Astrocyte (in vitro differentiated cells and primary cell): ENCODE data around the gene PRMT9.

Experiments used
- CTCF ChIP-seq: IDR thresholded peaks from 2 replicates; pipeline ENCODE4 v1.5.1; 2011; ENCODE audit warnings: low read depth, mild to moderate bottlenecking, inconsistent platforms, low read length, moderate library complexity; ENCODE audit not compliant: insufficient read depth
- EZH2 ChIP-seq: IDR thresholded peaks from 2 replicates; pipeline ENCODE4 v1.6.1; 2012; ENCODE audit warnings: mild to moderate bottlenecking, low read length, inconsistent platforms; ENCODE audit not compliant: insufficient read depth

- TF ChIP-seq CTCF (no peak), EZH2 (no peak)
Observed at GRCh38 chr4:147639388-147639787, 44.6 kb downstream of the PRMT9 start.
